Measurements from ENCODE around the gene ELOVL5. TPM values are rescaled to one million over a fixed set of nuclear protein-coding genes. Genes with fewer than 3 reads are reported as not detected.
"Not testable (repeated sequence)": the region's sequence is repeated elsewhere in the genome, so short reads cannot be mapped to it uniquely, and the experiment has no call there.

The ELOVL5 gene
- 39.5 TPM for total RNA-seq

GRCh38 chr6:53348371-53349208 lies at the start of gene ELOVL5:
Gene ELOVL5 (minus strand): TSS chr6:53348950. CDS start chr6:53295699, 53,251 bp downstream.
- DNase-seq: peak; percentile 99

DNA sequence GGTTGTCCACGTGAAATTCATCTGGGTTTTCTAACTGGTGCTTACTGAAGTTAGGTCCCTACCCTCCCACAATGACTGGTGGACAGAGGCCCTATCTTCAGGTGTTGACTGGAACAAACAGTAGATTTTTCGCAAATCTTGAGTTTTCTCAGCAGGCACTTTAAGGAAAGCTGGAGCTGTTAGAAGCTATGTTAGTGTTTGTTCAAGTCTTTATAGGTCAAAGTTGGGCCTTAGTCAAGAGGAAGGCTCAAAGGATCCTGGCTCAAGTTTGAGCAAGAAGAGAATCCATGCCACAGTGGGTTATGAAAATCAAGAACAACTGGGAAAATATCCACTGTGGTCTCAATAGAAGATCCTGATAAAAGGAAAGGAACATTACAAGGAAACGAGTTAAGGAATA lies 48.5 kb upstream of the ELOVL5 start:
- DNase-seq: no peak

DNA sequence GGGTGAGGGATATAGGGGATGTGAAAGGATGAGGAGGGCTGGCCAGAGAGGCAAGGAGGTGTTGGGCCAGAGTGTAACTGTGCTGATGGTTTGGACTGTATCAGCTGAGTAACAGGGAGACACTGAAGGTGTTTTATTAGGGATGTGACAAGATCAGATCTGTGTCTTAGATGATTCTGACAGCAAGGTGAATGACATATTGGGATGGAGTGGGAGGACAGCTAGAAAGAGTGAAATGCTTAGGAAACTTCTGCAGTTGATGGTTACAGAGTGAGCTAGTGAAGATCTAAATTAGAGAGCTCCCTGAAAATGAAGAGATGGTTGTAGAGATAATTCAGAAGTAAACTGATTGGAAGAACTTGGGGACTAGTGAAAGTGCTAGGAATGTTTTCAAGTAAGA lies 47.2 kb upstream of the ELOVL5 start:
- no peak for DNase-seq

- DNase-seq: no peak
Measured at GRCh38 chr6:53394704-53395103, 46.0 kb upstream of the ELOVL5 start.

DNA sequence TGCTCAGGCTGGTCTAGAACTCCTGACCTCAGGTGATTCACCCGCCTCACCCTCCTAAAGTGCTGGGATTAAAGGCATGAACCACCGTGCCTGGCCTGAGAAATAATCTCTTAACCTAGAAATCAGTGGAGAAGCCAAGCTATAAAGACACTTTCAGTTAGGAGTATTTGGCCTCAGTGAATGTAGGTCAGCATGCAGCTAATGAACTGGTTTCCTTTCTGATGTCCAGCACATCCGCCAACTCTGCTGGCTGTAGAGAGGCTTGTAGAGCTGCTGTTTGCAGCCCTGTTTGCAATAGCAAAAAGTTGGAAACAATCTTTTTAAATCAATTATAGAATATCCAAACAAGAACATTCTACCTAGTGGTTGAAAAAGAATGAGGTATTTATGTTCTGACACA lies 42.4 kb upstream of the ELOVL5 start:
- DNase-seq: no peak

- DNase-seq: no peak
Measured at GRCh38 chr6:53390010-53390409, 41.3 kb upstream of the ELOVL5 start.

DNA sequence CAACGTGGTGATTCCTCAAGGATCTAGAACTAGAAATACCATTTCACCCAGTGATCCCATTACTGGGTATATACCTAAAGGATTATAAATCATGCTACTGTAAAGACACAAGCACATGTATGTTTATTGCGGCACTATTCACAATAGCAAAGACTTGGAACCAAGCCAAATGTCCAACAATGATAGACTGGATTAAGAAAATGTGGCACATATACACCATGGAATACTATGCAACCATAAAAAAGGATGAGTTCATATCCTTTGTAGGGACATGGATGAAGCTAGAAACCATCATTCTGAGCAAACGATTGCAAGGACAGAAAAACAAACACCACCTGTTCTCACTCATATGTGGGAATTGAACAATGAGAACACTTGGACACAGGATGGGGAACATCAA lies 39.9 kb upstream of the ELOVL5 start:
- DNase-seq: not testable (repeated sequence)

GRCh38 chr6:53382421-53382820 lies 33.7 kb upstream of the ELOVL5 start:
- no peak for DNase-seq

- no peak for DNase-seq
Measured at GRCh38 chr6:53378208-53378607, 29.5 kb upstream of the ELOVL5 start.

GRCh38 chr6:53377793-53378192 lies 29.0 kb upstream of the ELOVL5 start:
- no peak for DNase-seq

GRCh38 chr6:53377289-53377688 lies 28.5 kb upstream of the ELOVL5 start:
- no peak for DNase-seq

- no peak for DNase-seq
Measured at GRCh38 chr6:53376661-53377226, 28.0 kb upstream of the ELOVL5 start.

- DNase-seq: no peak
Measured at GRCh38 chr6:53375847-53376246, 27.1 kb upstream of the ELOVL5 start.

DNA sequence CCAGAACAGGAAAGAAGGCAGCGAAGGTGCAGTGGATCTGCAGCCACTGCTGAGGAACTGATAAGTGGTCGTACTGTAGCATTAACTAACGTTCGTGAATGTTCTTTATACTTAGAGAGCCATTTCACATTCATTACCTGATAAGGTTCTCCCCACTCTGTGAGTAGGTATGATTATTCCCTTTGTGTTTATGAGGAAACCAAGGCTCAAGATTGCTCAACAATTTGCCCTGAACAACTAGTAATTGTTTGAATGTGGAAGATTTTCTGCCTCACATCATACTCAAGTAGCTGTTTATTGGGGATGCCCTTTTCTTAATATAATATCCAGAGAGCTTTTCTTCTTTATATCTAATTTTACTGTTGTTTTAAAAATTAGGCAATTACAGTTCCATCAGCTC lies 24.9 kb upstream of the ELOVL5 start:
- no peak for DNase-seq

DNA sequence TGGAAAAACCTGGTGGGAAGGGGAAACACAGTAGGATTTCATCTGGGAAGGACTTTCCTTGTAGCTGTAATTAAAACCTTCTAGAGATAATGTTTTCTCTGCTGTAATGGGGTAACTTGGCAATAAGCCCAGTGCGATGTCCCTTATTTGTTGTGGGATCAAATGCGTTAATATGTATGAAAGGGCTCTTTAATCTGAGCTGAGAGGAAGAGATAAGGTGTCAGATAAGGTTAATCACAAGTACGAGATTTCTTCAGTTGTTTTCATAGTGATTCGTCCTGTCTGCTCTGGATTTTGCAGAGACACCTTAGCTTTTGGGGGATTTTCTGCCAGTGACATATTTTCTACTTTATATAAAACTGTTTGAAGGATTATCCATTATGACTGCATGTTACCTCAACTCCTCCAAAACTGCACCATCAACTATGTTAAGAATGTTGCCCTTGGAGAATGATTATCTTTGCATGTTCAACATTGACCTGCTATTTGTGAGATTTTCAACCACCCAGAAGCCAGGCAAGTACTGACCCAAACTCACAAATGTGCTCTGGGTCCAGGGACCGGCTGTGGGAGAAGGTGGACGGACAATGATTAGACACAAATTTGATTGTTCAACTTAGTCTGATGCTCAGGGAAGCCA lies 21.2 kb upstream of the ELOVL5 start:
- no peak for DNase-seq

DNA sequence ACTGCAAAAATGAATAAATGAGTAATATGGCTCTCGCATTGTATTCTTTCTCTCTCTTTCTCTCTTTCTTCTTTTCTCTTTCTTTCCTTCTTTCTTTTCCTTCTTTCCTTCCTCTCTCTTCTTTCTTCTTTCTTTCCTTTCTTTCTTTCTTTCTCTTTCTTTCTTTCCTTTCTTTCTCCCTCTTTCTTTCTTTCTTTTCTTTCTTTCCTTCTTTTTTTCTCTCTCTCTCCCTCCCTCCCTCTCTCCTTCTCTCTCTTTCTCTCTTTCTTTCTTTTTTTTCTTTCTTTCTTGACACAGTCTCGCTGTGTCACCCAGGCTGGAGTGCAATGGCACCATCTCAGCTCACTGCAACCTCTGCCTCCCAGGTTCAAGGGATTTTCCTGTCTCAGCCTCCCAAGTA lies 20.3 kb upstream of the ELOVL5 start:
- no peak for DNase-seq

- no peak for DNase-seq
Measured at GRCh38 chr6:53366128-53366641, 17.4 kb upstream of the ELOVL5 start.

DNA sequence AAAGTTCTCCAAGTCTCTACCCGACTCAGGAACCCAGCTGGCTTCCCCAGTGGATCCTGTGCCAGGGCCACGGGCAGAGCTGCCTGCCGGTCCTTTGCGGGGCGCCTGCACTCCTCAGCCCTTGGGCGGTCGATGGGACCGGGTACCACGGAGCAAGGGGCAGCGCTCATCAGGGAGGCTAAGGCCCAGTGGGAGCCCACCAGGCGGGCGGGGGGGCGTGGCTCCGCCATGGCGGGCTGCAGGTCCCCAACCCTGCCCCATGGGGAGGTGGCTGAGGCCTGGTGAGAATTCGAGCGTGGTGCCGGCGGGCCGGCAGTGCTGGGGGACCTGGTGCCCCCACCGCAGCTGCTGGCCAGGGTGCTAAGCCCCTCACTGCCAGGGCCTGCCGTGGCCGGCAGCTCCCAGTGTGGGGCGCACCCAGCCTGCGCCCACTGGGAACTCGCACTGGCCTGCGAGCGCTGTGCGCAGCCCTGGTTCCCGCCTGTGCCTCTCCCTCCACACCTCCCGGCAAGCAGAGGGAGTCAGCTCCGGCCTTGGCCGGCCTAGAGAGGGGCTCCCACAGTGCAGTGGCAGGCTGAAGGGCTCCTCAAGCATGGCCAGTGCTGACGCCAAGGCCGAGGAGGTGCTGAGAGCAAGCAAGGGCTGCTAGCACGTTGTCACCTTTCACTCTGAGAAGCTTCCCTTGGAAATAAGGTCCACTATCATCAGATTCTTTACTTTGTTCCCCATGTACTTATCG lies 14.8 kb upstream of the ELOVL5 start:
- DNase-seq: no peak

GRCh38 chr6:53361549-53362031 lies 12.8 kb upstream of the ELOVL5 start:
- no peak for DNase-seq

DNA sequence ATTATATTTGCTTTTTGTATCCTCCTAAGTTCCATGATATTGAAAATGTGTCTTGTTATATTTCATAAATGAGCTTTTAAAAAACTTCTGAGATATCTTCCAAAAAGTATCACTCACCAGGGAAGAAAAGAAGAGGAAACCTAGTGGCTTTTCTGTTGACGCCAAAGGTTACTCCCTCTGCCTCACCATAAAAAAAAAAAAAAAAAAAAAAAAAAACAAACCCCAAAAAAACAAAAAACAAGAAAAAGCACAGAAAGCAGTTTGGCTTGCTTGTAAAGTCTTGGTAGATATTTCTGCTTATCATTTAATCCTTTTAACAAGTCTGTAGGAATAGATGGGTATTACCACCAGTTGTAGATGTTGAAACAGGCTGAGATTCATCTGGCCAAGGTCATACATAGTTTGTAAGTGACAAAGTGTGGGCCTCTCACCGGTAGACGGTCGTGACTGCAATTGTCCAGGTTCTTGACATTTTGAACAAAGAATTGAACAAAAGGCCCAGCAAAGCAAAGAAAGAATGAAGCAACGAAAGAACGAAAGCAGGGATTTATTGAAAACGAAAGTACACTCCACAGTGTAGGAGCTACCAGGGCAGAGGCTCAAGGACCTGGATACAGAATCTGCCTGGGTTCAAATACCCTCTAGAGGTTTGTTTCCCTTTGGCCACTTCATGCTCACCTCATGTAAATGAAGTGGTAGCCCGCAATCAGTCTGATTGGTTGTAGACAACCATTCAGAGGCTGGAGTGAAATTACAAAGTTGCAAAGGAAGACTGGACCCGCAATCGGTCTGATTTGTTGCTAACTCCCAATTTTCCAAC lies 11.6 kb upstream of the ELOVL5 start:
- DNase-seq: no peak

GRCh38 chr6:53359843-53360092 lies 11.0 kb upstream of the ELOVL5 start:
- DNase-seq: no peak

Data from tongue (tissue), 2 donors.